Measurements from ENCODE around the gene TGM1.

Gene TGM1

GRCh38 chr14:24268225-24268624, 5.2 kb upstream of the TGM1 start:
- Histone ChIP-seq H3K36me3 (ENCODE audit: control insufficient read depth, insufficient read depth, low read length) (peaks cover 9% of the 10 kb centered on the region), H3K27ac (ENCODE audit: low read depth, low read length) (no peak overlapping the region), H3K9ac (ENCODE audit: low read depth, low read length) (no peak overlapping the region), H3K27me3 (ENCODE audit: control insufficient read depth, insufficient read depth, low read length) (no peaks in the 10 kb centered on the region), H3K4me1 (ENCODE audit: control insufficient read depth, insufficient read depth, low read length) (0 out of 2 replicates have a peak, but pooled peaks cover 4% of the 10 kb centered on the region), H3K9me3 (ENCODE audit: control insufficient read depth, insufficient read depth, low read length) (no peaks in the 10 kb centered on the region), H3K4me3 (ENCODE audit: low read depth, low read length) (no peak overlapping the region)

DNA sequence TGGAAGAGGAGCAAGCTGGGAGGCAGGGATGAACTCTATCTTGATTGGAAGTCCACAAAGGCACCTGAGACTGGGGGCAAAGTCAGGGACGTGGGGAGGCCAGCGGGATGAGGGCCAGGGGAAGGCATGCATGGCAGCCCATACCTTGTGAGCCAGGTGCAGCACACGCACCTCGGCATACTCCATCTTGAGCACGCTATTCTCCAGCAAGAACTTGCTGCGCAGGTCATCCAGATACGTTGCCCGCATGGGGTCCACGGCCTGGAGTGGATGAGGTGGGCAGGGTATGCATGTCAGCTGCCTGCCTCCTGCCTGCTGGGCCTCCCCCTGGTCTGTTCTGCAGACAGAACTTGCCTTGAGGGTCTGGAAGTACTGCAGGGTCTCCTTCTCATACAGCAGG, 4.5 kb upstream of the TGM1 start:
- Histone ChIP-seq H3K27me3 (ENCODE audit: control insufficient read depth, insufficient read depth, low read length) (no peaks in the 10 kb centered on the region), H3K9me3 (ENCODE audit: control insufficient read depth, insufficient read depth, low read length) (no peaks in the 10 kb centered on the region), H3K4me3 (ENCODE audit: low read depth, low read length) (no peak overlapping the region), H3K27ac (ENCODE audit: low read depth, low read length) (no peak overlapping the region), H3K9ac (ENCODE audit: low read depth, low read length) (no peak overlapping the region), H3K36me3 (ENCODE audit: control insufficient read depth, insufficient read depth, low read length) (peaks cover 9% of the 10 kb centered on the region), H3K4me1 (ENCODE audit: control insufficient read depth, insufficient read depth, low read length) (0 out of 2 replicates have a peak, but pooled peaks cover 4% of the 10 kb centered on the region)

DNA sequence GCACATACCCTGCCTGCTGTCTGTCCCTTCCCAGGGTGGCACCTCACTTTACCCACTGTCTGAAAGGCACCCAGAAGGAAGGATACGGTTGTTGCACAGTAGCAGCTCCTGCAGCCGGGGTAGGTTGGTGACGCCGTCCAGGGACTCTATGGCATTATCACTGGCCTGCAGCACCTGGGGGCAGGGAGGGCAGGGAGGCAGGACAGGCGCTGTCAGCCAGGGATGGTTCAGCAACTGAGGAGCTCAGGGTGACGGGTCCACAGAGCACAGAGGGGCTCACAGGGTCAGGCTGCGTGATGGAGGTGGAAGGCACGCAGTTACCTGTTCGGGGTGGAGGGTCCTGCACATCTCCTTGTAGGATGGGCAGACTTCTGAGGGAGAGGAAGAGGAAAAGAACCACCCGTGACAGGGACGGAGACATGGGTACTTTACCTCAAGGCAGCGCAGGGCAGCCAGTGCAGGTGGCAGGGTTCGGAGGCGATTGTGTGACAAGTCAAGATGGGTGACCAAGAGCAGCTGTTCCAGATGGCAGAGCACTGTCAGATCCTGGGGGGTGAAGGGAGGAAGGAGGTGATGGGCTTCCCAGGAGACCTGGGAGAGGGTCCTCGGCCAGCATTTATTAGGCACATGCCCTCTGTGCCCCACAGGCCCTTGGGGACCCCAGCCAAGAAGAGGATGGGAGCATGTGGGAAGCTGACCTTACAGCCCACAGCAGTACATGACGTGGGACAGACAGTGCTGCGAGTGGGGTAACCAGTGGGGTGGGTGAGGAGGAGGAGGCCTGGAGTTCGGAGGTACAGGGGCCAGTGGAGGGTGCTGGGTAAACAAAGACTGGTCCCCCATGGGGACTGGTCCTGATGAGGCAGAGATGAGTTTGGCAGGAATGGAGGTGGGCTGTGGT, 3.6 kb upstream of the TGM1 start:
- Histone ChIP-seq H3K27ac (ENCODE audit: low read depth, low read length) (no peak overlapping the region), H3K9me3 (ENCODE audit: control insufficient read depth, insufficient read depth, low read length) (no peaks in the 10 kb centered on the region), H3K4me3 (ENCODE audit: low read depth, low read length) (no peak overlapping the region), H3K36me3 (ENCODE audit: control insufficient read depth, insufficient read depth, low read length) (peaks cover 9% of the 10 kb centered on the region), H3K27me3 (ENCODE audit: control insufficient read depth, insufficient read depth, low read length) (no peaks in the 10 kb centered on the region), H3K4me1 (ENCODE audit: control insufficient read depth, insufficient read depth, low read length) (no peaks in the 10 kb centered on the region), H3K9ac (ENCODE audit: low read depth, low read length) (no peak overlapping the region)

GRCh38 chr14:24264298-24264697, 1.3 kb upstream of the TGM1 start:
- Histone ChIP-seq H3K4me3 (ENCODE audit: low read depth, low read length) (no peak overlapping the region), H3K27me3 (ENCODE audit: control insufficient read depth, insufficient read depth, low read length) (no peaks in the 10 kb centered on the region), H3K27ac (ENCODE audit: low read depth, low read length) (no peak overlapping the region)

GRCh38 chr14:24263848-24264247, 871 bp upstream of the TGM1 start:
- Histone ChIP-seq H3K36me3 (ENCODE audit: control insufficient read depth, insufficient read depth, low read length) (peaks cover 9% of the 10 kb centered on the region), H3K27me3 (ENCODE audit: control insufficient read depth, insufficient read depth, low read length) (no peaks in the 10 kb centered on the region), H3K4me3 (ENCODE audit: low read depth, low read length) (no peak overlapping the region), H3K9ac (ENCODE audit: low read depth, low read length) (no peak overlapping the region), H3K27ac (ENCODE audit: low read depth, low read length) (no peak overlapping the region), H3K4me1 (ENCODE audit: control insufficient read depth, insufficient read depth, low read length) (no peaks in the 10 kb centered on the region), H3K9me3 (ENCODE audit: control insufficient read depth, insufficient read depth, low read length) (no peaks in the 10 kb centered on the region)

More at GRCh38 chr14:24264298-24264697, 1.3 kb upstream of the TGM1 start:
- Histone ChIP-seq H3K36me3 (ENCODE audit: control insufficient read depth, insufficient read depth, low read length) (peaks cover 9% of the 10 kb centered on the region), H3K9me3 (ENCODE audit: control insufficient read depth, insufficient read depth, low read length) (no peaks in the 10 kb centered on the region), H3K4me1 (ENCODE audit: control insufficient read depth, insufficient read depth, low read length) (no peaks in the 10 kb centered on the region), H3K9ac (ENCODE audit: low read depth, low read length) (no peak overlapping the region)

GRCh38 chr14:24261969-24262327, 1.0 kb downstream of the TGM1 start:
- H3K9me3 ChIP-seq (ENCODE audit: control insufficient read depth, insufficient read depth, low read length): no peaks in the 10 kb centered on the region
- no peak overlapping the region for H3K27ac ChIP-seq (ENCODE audit: low read depth, low read length)
- H3K36me3 ChIP-seq (ENCODE audit: control insufficient read depth, insufficient read depth, low read length): peaks cover 6% of the 10 kb centered on the region; the same call in 1 of the 2 replicates
- H3K27me3 ChIP-seq (ENCODE audit: control insufficient read depth, insufficient read depth, low read length): no peaks in the 10 kb centered on the region
- H3K4me1 ChIP-seq (ENCODE audit: control insufficient read depth, insufficient read depth, low read length): no peaks in the 10 kb centered on the region
- no peak overlapping the region for H3K9ac ChIP-seq (ENCODE audit: low read depth, low read length)
- H3K4me3 ChIP-seq (ENCODE audit: low read depth, low read length): no peak overlapping the region

GRCh38 chr14:24261256-24261968, 1.6 kb downstream of the TGM1 start:
- Histone ChIP-seq H3K36me3 (ENCODE audit: control insufficient read depth, insufficient read depth, low read length) (peaks cover 3% of the 10 kb centered on the region; the same call in 1 of the 2 replicates), H3K27ac (ENCODE audit: low read depth, low read length) (no peak overlapping the region), H3K4me1 (ENCODE audit: control insufficient read depth, insufficient read depth, low read length) (no peaks in the 10 kb centered on the region), H3K27me3 (ENCODE audit: control insufficient read depth, insufficient read depth, low read length) (no peaks in the 10 kb centered on the region), H3K9ac (ENCODE audit: low read depth, low read length) (no peak overlapping the region), H3K4me3 (ENCODE audit: low read depth, low read length) (no peak overlapping the region), H3K9me3 (ENCODE audit: control insufficient read depth, insufficient read depth, low read length) (no peaks in the 10 kb centered on the region)

- H3K4me1 ChIP-seq (ENCODE audit: control insufficient read depth, insufficient read depth, low read length): no peaks in the 10 kb centered on the region
- no peak overlapping the region for H3K9ac ChIP-seq (ENCODE audit: low read depth, low read length)
- no peaks in the 10 kb centered on the region for H3K9me3 ChIP-seq (ENCODE audit: control insufficient read depth, insufficient read depth, low read length)
- no peak overlapping the region for H3K27ac ChIP-seq (ENCODE audit: low read depth, low read length)
- no peaks in the 10 kb centered on the region for H3K36me3 ChIP-seq (ENCODE audit: control insufficient read depth, insufficient read depth, low read length)
- H3K27me3 ChIP-seq (ENCODE audit: control insufficient read depth, insufficient read depth, low read length): no peaks in the 10 kb centered on the region
- no peak overlapping the region for H3K4me3 ChIP-seq (ENCODE audit: low read depth, low read length)
Measured at GRCh38 chr14:24260780-24261157, 2.2 kb downstream of the TGM1 start.

GRCh38 chr14:24260026-24260779, 2.8 kb downstream of the TGM1 start:
- Histone ChIP-seq H3K27me3 (ENCODE audit: control insufficient read depth, insufficient read depth, low read length) (no peaks in the 10 kb centered on the region), H3K27ac (ENCODE audit: low read depth, low read length) (no peak overlapping the region), H3K9ac (ENCODE audit: low read depth, low read length) (no peak overlapping the region), H3K36me3 (ENCODE audit: control insufficient read depth, insufficient read depth, low read length) (no peaks in the 10 kb centered on the region), H3K4me3 (ENCODE audit: low read depth, low read length) (no peak overlapping the region), H3K9me3 (ENCODE audit: control insufficient read depth, insufficient read depth, low read length) (no peaks in the 10 kb centered on the region), H3K4me1 (ENCODE audit: control insufficient read depth, insufficient read depth, low read length) (no peaks in the 10 kb centered on the region)

DNA sequence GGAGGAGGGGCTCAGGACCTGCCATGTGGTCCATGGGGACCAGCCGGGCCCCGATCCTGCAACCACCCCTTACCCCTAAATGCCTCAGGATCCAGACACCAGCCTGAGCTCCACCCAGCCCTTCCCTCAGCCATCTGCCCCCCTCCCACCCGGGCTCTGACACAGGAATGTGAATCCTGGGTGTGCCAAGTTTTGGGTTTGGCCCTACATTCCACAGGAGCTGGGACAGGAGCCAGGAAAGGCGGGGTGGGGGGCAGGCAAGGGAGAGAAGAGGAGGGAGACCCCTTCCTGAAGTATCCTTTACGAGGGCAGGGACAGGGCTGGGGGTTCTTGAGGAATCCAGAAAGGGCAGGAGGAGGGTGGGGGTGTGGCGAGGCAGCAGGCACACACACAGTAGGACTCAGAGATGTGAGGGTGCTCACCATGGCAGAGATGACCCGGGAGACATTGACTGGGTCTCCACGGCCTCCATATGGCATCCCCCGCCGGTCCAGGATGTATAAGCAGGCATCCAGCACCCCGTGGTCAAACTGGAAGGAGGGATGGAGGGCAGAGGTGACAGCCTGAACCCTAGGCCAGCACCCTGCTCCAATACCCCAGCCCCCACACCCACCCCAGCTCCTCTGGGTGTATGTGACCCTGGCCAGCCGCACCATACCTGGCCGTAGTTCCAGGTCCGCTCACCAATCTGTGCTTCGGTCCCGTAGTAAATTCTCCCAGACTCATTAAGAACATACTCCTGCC, 3.5 kb downstream of the TGM1 start:
- H3K9me3 ChIP-seq (ENCODE audit: control insufficient read depth, insufficient read depth, low read length): no peaks in the 10 kb centered on the region
- H3K4me1 ChIP-seq (ENCODE audit: control insufficient read depth, insufficient read depth, low read length): no peaks in the 10 kb centered on the region
- no peaks in the 10 kb centered on the region for H3K27me3 ChIP-seq (ENCODE audit: control insufficient read depth, insufficient read depth, low read length)
- H3K9ac ChIP-seq (ENCODE audit: low read depth, low read length): no peak overlapping the region
- no peaks in the 10 kb centered on the region for H3K36me3 ChIP-seq (ENCODE audit: control insufficient read depth, insufficient read depth, low read length)
- no peak overlapping the region for H3K4me3 ChIP-seq (ENCODE audit: low read depth, low read length)
- no peak overlapping the region for H3K27ac ChIP-seq (ENCODE audit: low read depth, low read length)

Data from HUES48 (cell line).